Chondrocyte (in vitro differentiated cells): ENCODE results near the gene TNFRSF8. TPM values are rescaled to one million over a fixed set of nuclear protein-coding genes. Genes with fewer than 3 reads are reported as not detected.

Experiments used
- DNase-seq: peaks from one replicate; pipeline ENCODE4 v3.0.0; 2021; ENCODE audit warnings: mixed read lengths, low spot score
- H3K27ac Mint-ChIP-seq: one replicate; pipeline ENCODE4 v1.8.0; 2021; ENCODE audit warnings: mild to moderate bottlenecking, moderate library complexity, mixed read lengths; ENCODE audit not compliant: unreplicated experiment
- H3K27me3 Mint-ChIP-seq: 2 replicates; pipeline ENCODE4 v1.8.0; 2021; ENCODE audit warnings: low read depth, mixed read lengths
- H3K36me3 Mint-ChIP-seq: 2 replicates; pipeline ENCODE4 v1.8.0; 2021; ENCODE audit warnings: low read depth, mixed read lengths
- H3K4me1 Mint-ChIP-seq: 2 replicates; pipeline ENCODE4 v1.8.0; 2021; ENCODE audit warnings: low read depth, mild to moderate bottlenecking, mixed read lengths
- H3K4me3 Mint-ChIP-seq: one replicate; pipeline ENCODE4 v1.8.0; 2021; ENCODE audit warnings: mild to moderate bottlenecking, moderate library complexity, mixed read lengths; ENCODE audit not compliant: unreplicated experiment
- H3K9me3 Mint-ChIP-seq: 2 replicates; pipeline ENCODE4 v1.8.0; 2021; ENCODE audit warnings: low read depth, mixed read lengths
- CTCF ChIP-seq: fragments of 200-600 bp; sonication (generic); IDR thresholded peaks from 2 replicates; pipeline ENCODE4 v1.5.0; 2021; ENCODE audit warnings: antibody characterized with exemption, mild to moderate bottlenecking, moderate library complexity
- total RNA-seq: library from RNA; stranded (reverse); gene quantifications from 3 replicates; pipeline ENCODE4 v1.2.1, GENCODE V29; 2021

The TNFRSF8 gene
- total RNA-seq, 1 donor from 2014 or later = not detected

GRCh38 chr1:12183095-12183794, 120.1 kb downstream of the TNFRSF8 start:
- Mint-ChIP-seq H3K9me3 (no peaks in the 10 kb centered on the region), H3K27ac (no peak overlapping the region), H3K4me3 (no peak overlapping the region), H3K4me1 (peaks cover 24% of the 10 kb centered on the region), H3K27me3 (peaks cover 9% of the 10 kb centered on the region), H3K36me3 (no peaks in the 10 kb centered on the region)
- DNase-seq = no peak
- TF ChIP-seq CTCF = no peak

GRCh38 chr1:12184008-12184681, 121.0 kb downstream of the TNFRSF8 start:
- DNase-seq = no peak
- H3K4me1 Mint-ChIP-seq = peaks cover 15% of the 10 kb centered on the region
- no peaks in the 10 kb centered on the region for H3K9me3 Mint-ChIP-seq
- H3K27ac Mint-ChIP-seq = peak overlapping the region; percentile 15
- H3K27me3 Mint-ChIP-seq = peaks cover 14% of the 10 kb centered on the region
- H3K36me3 Mint-ChIP-seq = no peaks in the 10 kb centered on the region
- H3K4me3 Mint-ChIP-seq = no peak overlapping the region
- peak; percentile 56 for TF ChIP-seq CTCF

- TF ChIP-seq CTCF = no peak
- peaks cover 23% of the 10 kb centered on the region for H3K27me3 Mint-ChIP-seq
- DNase-seq = no peak
- no peaks in the 10 kb centered on the region for H3K36me3 Mint-ChIP-seq
- H3K27ac Mint-ChIP-seq = no peak overlapping the region
- H3K9me3 Mint-ChIP-seq = no peaks in the 10 kb centered on the region
- no peak overlapping the region for H3K4me3 Mint-ChIP-seq
- H3K4me1 Mint-ChIP-seq = peaks cover 14% of the 10 kb centered on the region
Observed at GRCh38 chr1:12185036-12185917, 122.2 kb downstream of the TNFRSF8 start.

- no peak overlapping the region for H3K27ac Mint-ChIP-seq
- peaks cover 29% of the 10 kb centered on the region for H3K27me3 Mint-ChIP-seq
- DNase-seq = no peak
- no peaks in the 10 kb centered on the region for H3K36me3 Mint-ChIP-seq
- no peaks in the 10 kb centered on the region for H3K9me3 Mint-ChIP-seq
- no peak for TF ChIP-seq CTCF
- no peak overlapping the region for H3K4me3 Mint-ChIP-seq
- H3K4me1 Mint-ChIP-seq = peaks cover 14% of the 10 kb centered on the region
Observed at GRCh38 chr1:12185918-12186678, 123.0 kb downstream of the TNFRSF8 start.
